SU-DHL-6 (cell line): ENCODE results near the gene CACNA1B.

Source experiments
- CTCF ChIP-seq: fragments of 200-600 bp; sonication (generic); IDR thresholded peaks from one replicate; pipeline ENCODE4 v1.5.1; 2017; ENCODE audit warnings: antibody characterized with exemption, mild to moderate bottlenecking, low read length, moderate library complexity; ENCODE audit not compliant: insufficient read depth, poor library complexity, severe bottlenecking
- EZH2phosphoT487 ChIP-seq: fragments of 200-600 bp; sonication (generic), shearing (Covaris generic); conservative IDR thresholded peaks from 2 replicates; pipeline ENCODE4 v1.6.1; 2018; ENCODE audit warnings: mild to moderate bottlenecking, antibody characterized with exemption, low read length, moderate library complexity, mixed read lengths

GRCh38 chr9:137832191-137832700 is 45.3 kb upstream of the CACNA1B start:
- TF ChIP-seq CTCF (no peak), EZH2phosphoT487 (no peak)
